ENCODE results near the gene RASGEF1C. TPM values are rescaled to one million over a fixed set of nuclear protein-coding genes. Genes with fewer than 3 reads are reported as not detected.
"Not testable (repeated sequence)": the region's sequence is repeated elsewhere in the genome, so short reads cannot be mapped to it uniquely, and the experiment has no call there.

The RASGEF1C gene
- total RNA-seq, 2 experiments from 2014 or later: not detected

- no peaks in the 10 kb centered on the region for H3K27me3 ChIP-seq (ENCODE audit: control insufficient read depth in 1 of 2, insufficient read depth in 2 of 2, low read length in 2 of 2)
Observed at GRCh38 chr5:180090098-180090768, 118.8 kb downstream of the RASGEF1C start.

GRCh38 chr5:180089628-180090027, 119.4 kb downstream of the RASGEF1C start:
- DNase-seq; H3K27ac ChIP-seq (ENCODE audit: low read depth in 1 of 2, low read length in 2 of 2); H3K27me3 ChIP-seq (ENCODE audit: control insufficient read depth in 1 of 2, insufficient read depth in 2 of 2, low read length in 2 of 2); ATAC-seq (ENCODE audit: poor library complexity); H3K27me3 Mint-ChIP-seq; H3K36me3 Mint-ChIP-seq (ENCODE audit: low read depth); H3K9me3 Mint-ChIP-seq; POLR2A ChIA-PET; H3K36me3 ChIP-seq (ENCODE audit: insufficient read depth, low read length); H3K9me3 ChIP-seq (ENCODE audit: control insufficient read depth in 1 of 2, insufficient read depth in 1 of 2, low read length in 2 of 2): not testable (repeated sequence)
- Mint-ChIP-seq H3K4me3 (peak overlapping the region; percentile 81), H3K4me1 (ENCODE audit: low read depth) (peaks cover 21% of the 10 kb centered on the region), H3K27ac (peak overlapping the region; percentile 88)
- CTCF ChIA-PET: interaction anchor here (1.3 to 1.7 kb wide), 3 partner anchors 11 to 181 kb away, joined by 3 to 5 read pairs (median 5); no protein-coding TSS in a partner anchor
- Histone ChIP-seq H3K4me1 (ENCODE audit: insufficient read depth, low read length) (peaks cover 21% of the 10 kb centered on the region), H3K4me3 (ENCODE audit: low read length) (peak overlapping the region; percentile 64)
- intact Hi-C loops (cut with DNase I, micrococcal nuclease): loop anchor here (2.0 to 10.0 kb wide), 6 partner anchors 15 to 445 kb away; partner anchors contain the start of gene TBC1D9B (in 2 of the 2)

More at GRCh38 chr5:180090098-180090768, 118.8 kb downstream of the RASGEF1C start:
- Mint-ChIP-seq H3K27ac (peak overlapping the region; percentile 88), H3K36me3 (ENCODE audit: low read depth) (no peaks in the 10 kb centered on the region), H3K4me3 (peak overlapping the region; percentile 81), H3K9me3 (no peaks in the 10 kb centered on the region), H3K27me3 (peaks cover 3% of the 10 kb centered on the region), H3K4me1 (ENCODE audit: low read depth) (peaks cover 19% of the 10 kb centered on the region)
- no peaks in the 10 kb centered on the region for H3K9me3 ChIP-seq (ENCODE audit: control insufficient read depth in 1 of 2, insufficient read depth in 1 of 2, low read length in 2 of 2)
- ATAC-seq (ENCODE audit: poor library complexity): peak; percentile 58
- H3K27ac ChIP-seq (ENCODE audit: low read depth in 1 of 2, low read length in 2 of 2): no peak overlapping the region
- ChIA-PET CTCF (interaction anchor here (1.3 to 1.7 kb wide), 4 partner anchors 11 to 181 kb away, joined by 3 to 5 read pairs (median 5); no protein-coding TSS in a partner anchor), POLR2A (interaction anchor here (0.7 to 0.8 kb wide), 2 partner anchors 253 to 254 kb away, joined by 3 to 4 read pairs; no protein-coding TSS in a partner anchor)
- no peaks in the 10 kb centered on the region for H3K36me3 ChIP-seq (ENCODE audit: insufficient read depth, low read length)
- H3K4me1 ChIP-seq (ENCODE audit: insufficient read depth, low read length): peaks cover 21% of the 10 kb centered on the region
- peak overlapping the region; percentile 64 for H3K4me3 ChIP-seq (ENCODE audit: low read length)
- peak; percentile 83 for TF ChIP-seq CTCF (IDR thresholded peaks at IDR 0.05)
- DNase-seq: peak; percentile 64 to 91 (median 78)
- intact Hi-C loops (cut with DNase I, micrococcal nuclease): loop anchor here (2.0 to 5.0 kb wide), 4 partner anchors 68 to 289 kb away; partner anchors contain the start of gene TBC1D9B (in 2 of the 2)

- H3K9me3 Mint-ChIP-seq: no peaks in the 10 kb centered on the region
- H3K27me3 Mint-ChIP-seq: peaks cover 13% of the 10 kb centered on the region
- H3K27ac Mint-ChIP-seq: peak overlapping the region; percentile 56
- ChIA-PET CTCF (no interaction called here), POLR2A (no interaction called here)
- H3K4me1 Mint-ChIP-seq (ENCODE audit: low read depth): peaks cover 26% of the 10 kb centered on the region
- DNase-seq (no peak), ATAC-seq (ENCODE audit: poor library complexity) (no peak)
- intact Hi-C loops (cut with DNase I, micrococcal nuclease): loop anchor here (1.0 to 10.0 kb wide), 3 partner anchors 14 to 444 kb away; no protein-coding TSS in a partner anchor
- H3K27ac ChIP-seq (ENCODE audit: low read depth in 1 of 2, low read length in 2 of 2): no peak overlapping the region
- no peaks in the 10 kb centered on the region for H3K36me3 Mint-ChIP-seq (ENCODE audit: low read depth)
- H3K36me3 ChIP-seq (ENCODE audit: insufficient read depth, low read length): no peaks in the 10 kb centered on the region
- TF ChIP-seq CTCF (IDR thresholded peaks at IDR 0.05): no peak
- no peaks in the 10 kb centered on the region for H3K9me3 ChIP-seq (ENCODE audit: control insufficient read depth in 1 of 2, insufficient read depth in 1 of 2, low read length in 2 of 2)
- no peaks in the 10 kb centered on the region for H3K27me3 ChIP-seq (ENCODE audit: control insufficient read depth in 1 of 2, insufficient read depth in 2 of 2, low read length in 2 of 2)
- H3K4me3 ChIP-seq (ENCODE audit: low read length): no peak overlapping the region
- H3K4me3 Mint-ChIP-seq: peak overlapping the region; percentile 75
- H3K4me1 ChIP-seq (ENCODE audit: insufficient read depth, low read length): peaks cover 21% of the 10 kb centered on the region
Observed at GRCh38 chr5:180088561-180088960, 120.5 kb downstream of the RASGEF1C start.
